ENCODE measurements around the gene PLSCR5. TPM values are rescaled to one million over a fixed set of nuclear protein-coding genes. Genes with fewer than 3 reads are reported as not detected.

The PLSCR5 gene
- total RNA-seq, 2 experiments from 2014 or later: not detected

GRCh38 chr3:146581951-146582467 lies 23.1 kb downstream of the PLSCR5 start:
- Mint-ChIP-seq H3K9me3 (ENCODE audit: low read depth) (no peaks in the 10 kb centered on the region), H3K4me1 (no peaks in the 10 kb centered on the region), H3K27me3 (peaks cover 6% of the 10 kb centered on the region), H3K4me3 (no peak overlapping the region), H3K27ac (no peak overlapping the region), H3K36me3 (ENCODE audit: low read depth) (no peaks in the 10 kb centered on the region)
- DNase-seq: no peak
- intact Hi-C loops (cut with DNase I, micrococcal nuclease): no loop called here
- ATAC-seq: no peak
- ChIA-PET POLR2A (no interaction called here), CTCF (interaction anchor here (1.7 to 2.0 kb wide), 2 partner anchors 8 to 393 kb away, joined by 6 to 8 read pairs; no protein-coding TSS in a partner anchor)

- CTCF ChIA-PET: interaction anchor here (0.9 to 2.0 kb wide), 6 partner anchors 9 to 392 kb away, joined by 3 to 8 read pairs (median 3); no protein-coding TSS in a partner anchor
- ATAC-seq: no peak
- Mint-ChIP-seq H3K4me3 (no peak overlapping the region), H3K4me1 (no peaks in the 10 kb centered on the region), H3K36me3 (ENCODE audit: low read depth) (no peaks in the 10 kb centered on the region), H3K27ac (no peak overlapping the region), H3K27me3 (peaks cover 4% of the 10 kb centered on the region), H3K9me3 (ENCODE audit: low read depth) (no peaks in the 10 kb centered on the region)
- DNase-seq: no peak
- intact Hi-C loops (cut with DNase I, micrococcal nuclease): no loop called here
- POLR2A ChIA-PET: no interaction called here
These were observed 24.0 kb downstream of the PLSCR5 start for GRCh38 chr3:146581080-146581601.

- ATAC-seq: no peak
- POLR2A ChIA-PET: no interaction called here
These were observed 27.5 kb downstream of the PLSCR5 start for GRCh38 chr3:146577662-146578061.

DNA sequence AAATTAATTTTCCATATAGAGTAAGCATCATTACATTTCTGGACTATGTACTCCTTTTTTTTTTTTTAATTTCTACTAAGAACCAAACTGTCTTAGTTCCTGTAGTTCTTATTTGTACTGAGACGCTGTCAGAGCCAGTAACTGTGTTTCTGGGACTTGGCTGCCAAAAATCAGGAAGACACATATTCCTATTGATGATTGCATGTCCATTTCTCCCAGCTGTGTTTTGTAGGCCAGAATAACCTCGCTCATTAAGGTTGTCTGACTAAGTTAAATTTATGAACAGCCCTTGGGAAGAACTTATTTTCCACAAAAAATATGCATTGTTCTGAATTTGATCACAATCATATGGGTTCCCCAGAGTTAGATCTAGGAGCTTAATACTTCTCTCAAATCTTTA lies 29.5 kb downstream of the PLSCR5 start:
- intact Hi-C loops (cut with DNase I, micrococcal nuclease): loop anchor here (5.0 to 10.0 kb wide), 3 partner anchors 241 to 508 kb away; no protein-coding TSS in a partner anchor
- Mint-ChIP-seq H3K9me3 (ENCODE audit: low read depth) (no peaks in the 10 kb centered on the region), H3K4me3 (no peak overlapping the region), H3K27me3 (no peaks in the 10 kb centered on the region), H3K4me1 (no peaks in the 10 kb centered on the region), H3K36me3 (ENCODE audit: low read depth) (no peaks in the 10 kb centered on the region), H3K27ac (no peak overlapping the region)
- ChIA-PET CTCF (interaction anchor here (0.8 to 0.9 kb wide), 2 partner anchors 107 to 356 kb away, joined by 3 read pairs; no protein-coding TSS in a partner anchor), POLR2A (no interaction called here)
- DNase-seq (no peak), ATAC-seq (no peak)

More at GRCh38 chr3:146577662-146578061, 27.5 kb downstream of the PLSCR5 start:
- intact Hi-C loops (cut with DNase I, micrococcal nuclease): loop anchor here (1.0 to 10.0 kb wide), 5 partner anchors 243 to 510 kb away; no protein-coding TSS in a partner anchor
- Mint-ChIP-seq H3K4me3 (no peak overlapping the region), H3K36me3 (ENCODE audit: low read depth) (no peaks in the 10 kb centered on the region), H3K9me3 (ENCODE audit: low read depth) (no peaks in the 10 kb centered on the region), H3K27me3 (no peaks in the 10 kb centered on the region), H3K4me1 (no peaks in the 10 kb centered on the region), H3K27ac (no peak overlapping the region)
- CTCF ChIA-PET: interaction anchor here (0.7 to 2.4 kb wide), 18 partner anchors 9 to 512 kb away, joined by 3 to 30 read pairs (median 4); no protein-coding TSS in a partner anchor
- DNase-seq: peak; percentile 40

DNA sequence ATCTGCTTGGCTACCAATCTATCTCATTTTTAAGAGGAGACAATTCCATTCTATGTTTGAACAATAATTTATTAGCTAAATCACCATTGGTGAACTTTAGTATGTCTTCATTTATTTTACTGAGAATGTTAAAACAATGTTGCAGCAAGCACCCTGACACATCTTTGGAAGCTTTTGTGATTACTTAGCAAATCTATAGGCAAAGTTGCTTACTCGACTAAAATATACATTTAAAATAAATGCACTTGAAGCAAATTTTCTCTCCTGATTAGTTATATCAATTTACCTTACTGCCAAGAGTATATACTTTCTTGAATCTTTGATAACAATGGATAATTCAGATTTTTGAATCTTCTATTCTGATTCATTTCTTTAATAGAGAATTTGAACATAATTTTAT lies 31.0 kb downstream of the PLSCR5 start:
- CTCF ChIA-PET: interaction anchor here (0.7 to 1.5 kb wide), 4 partner anchors 17 to 385 kb away, joined by 3 to 4 read pairs (median 3); no protein-coding TSS in a partner anchor
- DNase-seq (no peak), ATAC-seq (no peak)
- Mint-ChIP-seq H3K27ac (no peak overlapping the region), H3K4me3 (no peak overlapping the region), H3K27me3 (no peaks in the 10 kb centered on the region), H3K36me3 (ENCODE audit: low read depth) (no peaks in the 10 kb centered on the region), H3K4me1 (no peaks in the 10 kb centered on the region), H3K9me3 (ENCODE audit: low read depth) (no peaks in the 10 kb centered on the region)
- POLR2A ChIA-PET: no interaction called here
- intact Hi-C loops (cut with DNase I, micrococcal nuclease): loop anchor here in 1 of 2 experiments (10.0 kb wide), 1 partner anchor 239 kb away; no protein-coding TSS in a partner anchor

DNA sequence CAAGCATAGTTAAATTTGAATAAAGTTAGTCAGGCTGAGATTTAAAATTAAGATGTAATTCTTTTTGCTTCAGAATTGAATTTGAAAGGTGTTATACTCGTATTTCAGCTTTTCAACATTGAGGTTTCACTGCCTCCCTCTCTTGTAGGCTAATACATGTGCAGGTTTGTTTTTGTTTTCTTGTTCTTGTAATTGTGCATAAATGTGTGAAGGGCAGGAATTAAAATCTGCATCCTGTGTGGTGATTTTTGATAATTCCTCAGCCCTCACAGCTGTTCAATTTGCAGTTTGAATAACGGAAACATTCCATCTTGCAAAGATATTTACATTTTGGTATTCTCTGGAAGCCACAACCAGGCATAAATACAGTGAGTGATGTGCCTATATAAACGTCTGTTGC lies 35.8 kb downstream of the PLSCR5 start:
- ChIA-PET CTCF (interaction anchor here (1.2 to 1.5 kb wide), 2 partner anchors 8 to 19 kb away, joined by 4 to 7 read pairs; no protein-coding TSS in a partner anchor), POLR2A (no interaction called here)
- DNase-seq (no peak), ATAC-seq (no peak)
- intact Hi-C loops (cut with DNase I, micrococcal nuclease): no loop called here
- H3K36me3 Mint-ChIP-seq (ENCODE audit: low read depth): no peaks in the 10 kb centered on the region
- no peak overlapping the region for H3K4me3 Mint-ChIP-seq
- no peaks in the 10 kb centered on the region for H3K9me3 Mint-ChIP-seq (ENCODE audit: low read depth)
- no peaks in the 10 kb centered on the region for H3K27me3 Mint-ChIP-seq
- no peaks in the 10 kb centered on the region for H3K4me1 Mint-ChIP-seq
- H3K27ac Mint-ChIP-seq: no peak overlapping the region

DNA sequence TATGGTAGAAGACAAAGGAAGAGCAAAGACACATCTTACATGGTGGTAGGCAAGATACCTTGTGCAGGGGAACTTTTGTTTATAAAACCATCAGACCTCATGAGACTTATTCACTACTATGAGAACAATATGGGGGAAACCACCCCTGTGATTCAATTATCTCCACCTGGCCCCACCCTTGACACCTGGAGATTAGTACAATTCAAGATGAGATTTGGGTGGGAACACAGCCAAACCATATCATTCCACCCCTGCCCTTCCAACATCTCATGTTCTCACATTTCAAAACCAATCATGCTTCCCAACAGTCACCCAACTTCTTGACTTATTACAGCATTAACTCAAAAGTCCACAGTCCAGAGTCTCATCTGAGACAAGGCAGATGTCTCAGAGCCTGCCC lies 39.0 kb downstream of the PLSCR5 start:
- POLR2A ChIA-PET: no interaction called here
- Mint-ChIP-seq H3K9me3 (ENCODE audit: low read depth) (no peaks in the 10 kb centered on the region), H3K27me3 (peaks cover 3% of the 10 kb centered on the region), H3K27ac (no peak overlapping the region), H3K36me3 (ENCODE audit: low read depth) (no peaks in the 10 kb centered on the region), H3K4me3 (no peak overlapping the region), H3K4me1 (no peaks in the 10 kb centered on the region)
- ATAC-seq: no peak
- intact Hi-C loops (cut with DNase I, micrococcal nuclease): no loop called here
- DNase-seq: no peak
- CTCF ChIA-PET: no interaction called here

GRCh38 chr3:146561879-146562278 lies 43.3 kb downstream of the PLSCR5 start:
- Mint-ChIP-seq H3K9me3 (ENCODE audit: low read depth) (no peaks in the 10 kb centered on the region), H3K36me3 (ENCODE audit: low read depth) (no peaks in the 10 kb centered on the region), H3K27me3 (peaks cover 3% of the 10 kb centered on the region), H3K27ac (no peak overlapping the region), H3K4me3 (no peak overlapping the region), H3K4me1 (no peaks in the 10 kb centered on the region)
- ATAC-seq (no peak), DNase-seq (no peak)
- ChIA-PET CTCF (no interaction called here), POLR2A (no interaction called here)
- intact Hi-C loops (cut with DNase I, micrococcal nuclease): no loop called here

DNA sequence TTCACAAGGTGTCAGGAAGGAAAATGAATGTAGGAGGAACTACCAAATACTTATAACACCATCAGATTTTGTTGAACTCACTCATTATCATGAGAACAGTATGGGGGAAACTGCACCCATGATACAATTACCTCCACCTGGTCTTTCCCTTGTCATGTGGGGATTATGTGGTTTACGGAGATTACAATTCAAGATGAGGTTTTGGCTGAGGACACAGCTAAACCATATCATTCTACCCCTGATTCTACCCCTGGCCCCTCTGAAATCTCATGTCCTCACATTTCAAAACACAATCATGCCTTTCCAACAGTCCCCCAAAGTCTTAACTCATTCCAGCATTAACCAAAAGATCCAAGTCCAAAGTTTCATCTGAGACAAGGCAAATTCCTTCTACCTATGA lies 43.7 kb downstream of the PLSCR5 start:
- Mint-ChIP-seq H3K9me3 (ENCODE audit: low read depth) (no peaks in the 10 kb centered on the region), H3K4me1 (no peaks in the 10 kb centered on the region), H3K27me3 (peaks cover 3% of the 10 kb centered on the region), H3K27ac (no peak overlapping the region), H3K36me3 (ENCODE audit: low read depth) (no peaks in the 10 kb centered on the region), H3K4me3 (no peak overlapping the region)
- intact Hi-C loops (cut with DNase I, micrococcal nuclease): no loop called here
- CTCF ChIA-PET: no interaction called here
- DNase-seq (no peak), ATAC-seq (no peak)
- POLR2A ChIA-PET: interaction anchor here (0.6 kb wide), 1 partner anchor 72 kb away, joined by 3 read pairs; no protein-coding TSS in a partner anchor

- ATAC-seq (no peak), DNase-seq (no peak)
- intact Hi-C loops (cut with DNase I, micrococcal nuclease): no loop called here
- H3K27me3 Mint-ChIP-seq: peaks cover 3% of the 10 kb centered on the region
- ChIA-PET CTCF (no interaction called here), POLR2A (interaction anchor here (0.6 kb wide), 1 partner anchor 73 kb away, joined by 3 read pairs; no protein-coding TSS in a partner anchor)
- no peak overlapping the region for H3K4me3 Mint-ChIP-seq
- no peaks in the 10 kb centered on the region for H3K9me3 Mint-ChIP-seq (ENCODE audit: low read depth)
- no peaks in the 10 kb centered on the region for H3K36me3 Mint-ChIP-seq (ENCODE audit: low read depth)
- no peaks in the 10 kb centered on the region for H3K4me1 Mint-ChIP-seq
- no peak overlapping the region for H3K27ac Mint-ChIP-seq
These were observed 44.5 kb downstream of the PLSCR5 start for GRCh38 chr3:146560678-146561077.

GRCh38 chr3:146559388-146559787 lies 45.8 kb downstream of the PLSCR5 start:
- Mint-ChIP-seq H3K4me3 (no peak overlapping the region), H3K9me3 (ENCODE audit: low read depth) (no peaks in the 10 kb centered on the region), H3K27ac (no peak overlapping the region), H3K4me1 (peaks cover under 1% of the 10 kb centered on the region), H3K36me3 (ENCODE audit: low read depth) (no peaks in the 10 kb centered on the region), H3K27me3 (peaks cover 3% of the 10 kb centered on the region)
- POLR2A ChIA-PET: no interaction called here
- CTCF ChIA-PET: no interaction called here
- DNase-seq (no peak), ATAC-seq (no peak)
- intact Hi-C loops (cut with DNase I, micrococcal nuclease): no loop called here

DNA sequence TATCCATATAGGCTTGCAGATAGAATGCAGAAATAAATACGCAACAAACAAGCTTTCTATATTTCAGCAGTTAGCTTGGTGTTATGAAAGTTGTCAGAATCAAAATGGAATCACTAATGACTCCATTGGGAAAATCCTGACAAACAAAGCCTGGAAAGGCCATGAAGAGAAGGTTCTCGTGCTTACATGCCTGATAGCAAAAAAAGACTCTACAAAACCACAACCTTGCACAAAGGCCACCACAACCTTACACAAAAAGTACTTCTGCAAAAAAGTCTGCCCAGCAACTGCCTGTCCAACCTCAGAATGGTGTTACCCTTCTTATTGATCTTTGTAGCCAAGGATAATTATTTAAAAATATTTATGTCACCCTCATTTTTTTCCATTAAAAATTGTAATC lies 46.4 kb downstream of the PLSCR5 start:
- H3K9me3 Mint-ChIP-seq (ENCODE audit: low read depth): no peaks in the 10 kb centered on the region
- ChIA-PET POLR2A (no interaction called here), CTCF (no interaction called here)
- H3K4me1 Mint-ChIP-seq: peaks cover 5% of the 10 kb centered on the region
- no peaks in the 10 kb centered on the region for H3K36me3 Mint-ChIP-seq (ENCODE audit: low read depth)
- ATAC-seq (no peak), DNase-seq (no peak)
- H3K27me3 Mint-ChIP-seq: peaks cover 3% of the 10 kb centered on the region
- intact Hi-C loops (cut with DNase I, micrococcal nuclease): no loop called here
- no peak overlapping the region for H3K4me3 Mint-ChIP-seq
- no peak overlapping the region for H3K27ac Mint-ChIP-seq
